ENCODE results near the gene DPYD.

DPYD gene

DNA sequence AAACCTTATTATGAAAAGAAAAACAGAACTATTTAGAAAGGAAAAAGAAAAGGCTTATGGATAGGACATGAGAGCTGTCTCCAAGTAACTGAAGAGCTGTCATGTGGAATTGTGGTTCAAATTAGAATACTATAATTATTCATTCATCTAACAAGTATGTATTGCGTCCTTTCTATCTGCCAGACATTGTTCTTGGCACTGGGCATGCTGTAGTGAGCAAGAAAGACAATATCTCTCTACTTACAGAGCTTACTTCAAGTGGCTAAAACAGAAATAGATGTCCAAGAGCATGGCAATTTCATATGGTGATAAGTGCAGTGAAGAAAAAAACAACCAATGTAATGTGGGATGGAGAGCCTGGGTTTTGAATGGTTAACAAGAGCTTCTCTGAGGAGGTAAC is 413.0 kb downstream of the DPYD start:
- no peak overlapping the region for H3K4me3 ChIP-seq (IDR thresholded peaks at IDR 0.05; ENCODE audit: insufficient read depth, low read depth, low read length)
- H3K36me3 ChIP-seq (ENCODE audit: insufficient read depth): no peaks in the 10 kb centered on the region
- H3K4me1 ChIP-seq (ENCODE audit: low read depth, poor library complexity, severe bottlenecking): no peaks in the 10 kb centered on the region
- TF ChIP-seq, protein P1, sequence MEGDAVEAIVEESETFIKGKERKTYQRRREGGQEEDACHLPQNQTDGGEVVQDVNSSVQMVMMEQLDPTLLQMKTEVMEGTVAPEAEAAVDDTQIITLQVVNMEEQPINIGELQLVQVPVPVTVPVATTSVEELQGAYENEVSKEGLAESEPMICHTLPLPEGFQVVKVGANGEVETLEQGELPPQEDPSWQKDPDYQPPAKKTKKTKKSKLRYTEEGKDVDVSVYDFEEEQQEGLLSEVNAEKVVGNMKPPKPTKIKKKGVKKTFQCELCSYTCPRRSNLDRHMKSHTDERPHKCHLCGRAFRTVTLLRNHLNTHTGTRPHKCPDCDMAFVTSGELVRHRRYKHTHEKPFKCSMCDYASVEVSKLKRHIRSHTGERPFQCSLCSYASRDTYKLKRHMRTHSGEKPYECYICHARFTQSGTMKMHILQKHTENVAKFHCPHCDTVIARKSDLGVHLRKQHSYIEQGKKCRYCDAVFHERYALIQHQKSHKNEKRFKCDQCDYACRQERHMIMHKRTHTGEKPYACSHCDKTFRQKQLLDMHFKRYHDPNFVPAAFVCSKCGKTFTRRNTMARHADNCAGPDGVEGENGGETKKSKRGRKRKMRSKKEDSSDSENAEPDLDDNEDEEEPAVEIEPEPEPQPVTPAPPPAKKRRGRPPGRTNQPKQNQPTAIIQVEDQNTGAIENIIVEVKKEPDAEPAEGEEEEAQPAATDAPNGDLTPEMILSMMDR (conservative IDR thresholded peaks at IDR 0.05; ENCODE audit: low read depth, low read length): no peak
- no peak overlapping the region for H3K27ac ChIP-seq
- H4K20me1 ChIP-seq (ENCODE audit: insufficient read depth): no peaks in the 10 kb centered on the region
- H3K9ac ChIP-seq: no peak overlapping the region
- H3K4me2 ChIP-seq: no peak overlapping the region
- no peaks in the 10 kb centered on the region for H3K27me3 ChIP-seq (ENCODE audit: insufficient read depth, low read depth)
- no peaks in the 10 kb centered on the region for H3K79me2 ChIP-seq (ENCODE audit: insufficient read depth, low read depth)
- no peak overlapping the region for H2AFZ ChIP-seq (ENCODE audit: low read depth)

DNA sequence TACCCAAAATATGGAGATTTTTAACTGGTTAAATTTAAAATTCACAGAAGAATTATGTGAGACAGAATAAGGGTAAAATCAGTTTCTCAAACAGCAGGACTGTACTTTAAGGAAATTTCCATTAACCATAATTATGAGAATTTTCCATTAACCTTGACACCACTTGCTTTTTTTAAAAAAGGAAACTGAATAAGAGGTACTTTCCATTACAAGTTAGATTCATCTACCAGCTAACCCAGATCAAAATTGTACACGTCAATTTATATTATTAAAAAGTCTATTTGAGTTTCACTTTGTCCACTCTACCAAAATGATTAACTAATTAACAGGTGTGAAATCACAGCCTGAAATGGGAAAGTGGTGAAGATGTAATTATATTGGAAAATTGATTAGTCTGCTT is 414.5 kb downstream of the DPYD start:
- H3K36me3 ChIP-seq (ENCODE audit: insufficient read depth): no peaks in the 10 kb centered on the region
- no peak overlapping the region for H3K4me3 ChIP-seq (IDR thresholded peaks at IDR 0.05; ENCODE audit: insufficient read depth, low read depth, low read length)

DNA sequence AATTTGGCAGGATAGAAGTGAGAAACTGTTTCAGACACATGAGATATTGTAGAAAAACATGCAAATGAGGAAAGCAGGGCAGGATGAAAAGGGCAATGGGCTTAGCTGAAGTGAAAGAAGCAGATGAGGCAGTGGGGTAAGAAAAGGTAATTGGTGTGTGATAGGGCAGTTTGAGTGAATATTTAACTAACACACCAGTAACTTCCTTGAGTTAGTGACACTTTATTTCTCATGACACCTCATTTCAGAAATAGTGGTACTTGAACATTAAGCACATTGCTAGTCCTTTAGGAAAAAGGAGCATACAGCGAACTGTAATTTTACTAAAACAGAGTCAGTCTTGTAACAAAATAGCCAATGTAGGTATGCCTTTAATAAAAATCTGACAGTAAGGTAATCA is 415.0 kb downstream of the DPYD start:
- TF ChIP-seq, protein P1 (conservative IDR thresholded peaks at IDR 0.05; ENCODE audit: low read depth, low read length): no peak
- no peak overlapping the region for H3K4me2 ChIP-seq

More for the DNA sequence above, 414.5 kb downstream of the DPYD start:
- H3K9ac ChIP-seq: no peak overlapping the region
- TF ChIP-seq, protein P1 (conservative IDR thresholded peaks at IDR 0.05; ENCODE audit: low read depth, low read length): no peak
- no peak overlapping the region for H2AFZ ChIP-seq (ENCODE audit: low read depth)
- no peak overlapping the region for H3K4me2 ChIP-seq
- H4K20me1 ChIP-seq (ENCODE audit: insufficient read depth): no peaks in the 10 kb centered on the region
- H3K27ac ChIP-seq: no peak overlapping the region
- no peaks in the 10 kb centered on the region for H3K4me1 ChIP-seq (ENCODE audit: low read depth, poor library complexity, severe bottlenecking)
- H3K79me2 ChIP-seq (ENCODE audit: insufficient read depth, low read depth): no peaks in the 10 kb centered on the region
- no peaks in the 10 kb centered on the region for H3K27me3 ChIP-seq (ENCODE audit: insufficient read depth, low read depth)

DNA sequence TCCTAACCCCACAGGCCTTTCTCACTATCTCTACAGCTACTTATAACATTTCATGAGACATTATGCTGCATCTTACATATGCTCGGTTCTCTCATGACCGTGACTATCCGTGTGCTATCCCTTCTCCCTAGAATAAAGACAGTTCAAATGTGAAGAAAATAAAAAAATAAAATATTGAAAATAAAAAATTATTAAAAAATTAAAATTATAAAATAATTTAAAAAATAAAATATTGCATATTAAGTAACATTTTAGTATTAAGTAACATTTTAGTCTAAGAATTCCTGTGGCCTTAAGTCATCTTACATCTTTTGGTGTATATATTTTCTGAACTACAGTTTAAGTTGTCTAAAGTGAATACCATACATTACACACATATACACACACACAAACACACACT is 415.5 kb downstream of the DPYD start:
- H3K79me2 ChIP-seq (ENCODE audit: insufficient read depth, low read depth): no peaks in the 10 kb centered on the region
- TF ChIP-seq, protein P1 (conservative IDR thresholded peaks at IDR 0.05; ENCODE audit: low read depth, low read length): no peak
- H4K20me1 ChIP-seq (ENCODE audit: insufficient read depth): no peaks in the 10 kb centered on the region
- H3K4me2 ChIP-seq: no peak overlapping the region
- no peak overlapping the region for H3K4me3 ChIP-seq (IDR thresholded peaks at IDR 0.05; ENCODE audit: insufficient read depth, low read depth, low read length)
- H2AFZ ChIP-seq (ENCODE audit: low read depth): no peak overlapping the region
- H3K9ac ChIP-seq: no peak overlapping the region
- H3K4me1 ChIP-seq (ENCODE audit: low read depth, poor library complexity, severe bottlenecking): no peaks in the 10 kb centered on the region
- H3K27me3 ChIP-seq (ENCODE audit: insufficient read depth, low read depth): no peaks in the 10 kb centered on the region
- no peak overlapping the region for H3K27ac ChIP-seq
- H3K36me3 ChIP-seq (ENCODE audit: insufficient read depth): no peaks in the 10 kb centered on the region

More for the DNA sequence above, 415.0 kb downstream of the DPYD start:
- no peaks in the 10 kb centered on the region for H3K4me1 ChIP-seq (ENCODE audit: low read depth, poor library complexity, severe bottlenecking)
- no peak overlapping the region for H3K9ac ChIP-seq
- H3K79me2 ChIP-seq (ENCODE audit: insufficient read depth, low read depth): no peaks in the 10 kb centered on the region
- no peaks in the 10 kb centered on the region for H4K20me1 ChIP-seq (ENCODE audit: insufficient read depth)
- no peak overlapping the region for H2AFZ ChIP-seq (ENCODE audit: low read depth)
- H3K27me3 ChIP-seq (ENCODE audit: insufficient read depth, low read depth): no peaks in the 10 kb centered on the region
- no peak overlapping the region for H3K27ac ChIP-seq
- no peak overlapping the region for H3K4me3 ChIP-seq (IDR thresholded peaks at IDR 0.05; ENCODE audit: insufficient read depth, low read depth, low read length)
- H3K36me3 ChIP-seq (ENCODE audit: insufficient read depth): no peaks in the 10 kb centered on the region
